Caco-2 (cell line): Measurements from ENCODE around the gene MCHR1. TPM values are rescaled to one million over a fixed set of nuclear protein-coding genes. Genes with fewer than 3 reads are reported as not detected.

Experiments used
- BruUV-seq: library from RNA; stranded (reverse); fragments of 400-500 nt; replicated peaks from 2 replicates; lab custom pipeline; 2021; lab: Mats Ljungman, UMichigan
- CTCF ChIA-PET: fragments of 300-600 bp; sonication (Branson Sonifier 250); formaldehyde crosslinking; loops from one replicate; lab custom pipeline; 2022; ENCODE audit warnings: antibody characterized with exemption; lab: Charles Lee
- POLR2A ChIA-PET: fragments of 300-600 bp; sonication (Branson Sonifier 250); formaldehyde crosslinking; loops from one replicate; lab custom pipeline; 2022; ENCODE audit warnings: antibody characterized with exemption; lab: Charles Lee
- DNase-seq, 2 experiments: peaks; one replicate each; pipeline versions ENCODE4 v3.0.0 to v3.0.0-alpha.2; 2020 to 2022
- H3K27me3 ChIP-seq: replicated peaks from 2 replicates; pipeline ENCODE4 v1.6.0; 2011; ENCODE audit warnings: low read length; ENCODE audit not compliant: control insufficient read depth, insufficient read depth
- H3K36me3 ChIP-seq: 2 replicates; pipeline ENCODE4 v1.5.1; 2011; ENCODE audit warnings: low read length; ENCODE audit not compliant: control insufficient read depth, insufficient read depth
- H3K4me1 ChIP-seq: fragments of 250-450 bp; sonication (Bioruptor Pico); 2 replicates; pipeline ENCODE4 v1.5.1; 2020; ENCODE audit warnings: mild to moderate bottlenecking
- H3K4me3 ChIP-seq: 2 replicates; pipeline ENCODE4 v1.5.1; 2011; ENCODE audit warnings: low read depth, mild to moderate bottlenecking, control low read depth, low read length
- H3K9me3 ChIP-seq: fragments of 250-450 bp; sonication (Bioruptor Pico); 2 replicates; pipeline ENCODE4 v1.5.1; 2020; ENCODE audit warnings: mild to moderate bottlenecking, moderate library complexity
- H3K27ac Mint-ChIP-seq: one replicate; pipeline ENCODE4 v1.8.0; 2022; ENCODE audit warnings: mixed read lengths; ENCODE audit not compliant: unreplicated experiment
- H3K27me3 Mint-ChIP-seq: one replicate; pipeline ENCODE4 v1.8.0; 2022; ENCODE audit warnings: mixed read lengths; ENCODE audit not compliant: insufficient read depth, unreplicated experiment
- H3K36me3 Mint-ChIP-seq: one replicate; pipeline ENCODE4 v1.8.0; 2022; ENCODE audit warnings: mild to moderate bottlenecking, mixed read lengths; ENCODE audit not compliant: insufficient read depth, unreplicated experiment
- H3K4me1 Mint-ChIP-seq: one replicate; pipeline ENCODE4 v1.8.0; 2022; ENCODE audit warnings: low read depth, mixed read lengths; ENCODE audit not compliant: unreplicated experiment
- H3K4me3 Mint-ChIP-seq: one replicate; pipeline ENCODE4 v1.8.0; 2022; ENCODE audit warnings: mild to moderate bottlenecking, moderate library complexity, mixed read lengths; ENCODE audit not compliant: unreplicated experiment
- H3K9me3 Mint-ChIP-seq: one replicate; pipeline ENCODE4 v1.8.0; 2022; ENCODE audit warnings: mixed read lengths; ENCODE audit not compliant: unreplicated experiment
- CTCF ChIP-seq, 2 experiments: fragments of 200-600 bp in 1 of 2; IDR thresholded peaks; 1 replicate in 1 of 2; 2 replicates in 1 of 2; pipeline versions ENCODE4 v1.5.1 to v1.8.0; 2011 to 2022; ENCODE audit warnings: antibody characterized with exemption in 1 of 2, control low read depth in 1 of 2, inconsistent platforms in 1 of 2, low read depth in 1 of 2, low read length in 1 of 2, mild to moderate bottlenecking in 1 of 2, moderate library complexity in 1 of 2; ENCODE audit not compliant: insufficient read depth in 1 of 2, severe bottlenecking in 1 of 2, unreplicated experiment in 1 of 2
- intact Hi-C: fragments of 100-400 bp; cut with micrococcal nuclease; formaldehyde crosslinking; loops from one replicate; pipeline ENCODE4 v1.10.0; 2022; ENCODE audit not compliant: unreplicated experiment
- total RNA-seq: library from RNA; stranded (reverse); gene quantifications from 2 replicates; pipeline ENCODE4 v1.2.3, GENCODE V29; 2022

Gene MCHR1
- total RNA-seq, 1 experiment from 2014 or later = not detected

- POLR2A ChIA-PET = no interaction called here
- no peak for DNase-seq
- Mint-ChIP-seq H3K36me3 (peaks cover 6% of the 10 kb centered on the region), H3K27ac (no peak overlapping the region), H3K27me3 (no peaks in the 10 kb centered on the region), H3K4me1 (peaks cover 12% of the 10 kb centered on the region), H3K4me3 (no peak overlapping the region), H3K9me3 (no peaks in the 10 kb centered on the region)
- no TSS peak for BruUV-seq
- intact Hi-C loops = no loop called here
- CTCF ChIA-PET = interaction anchor here (0.6 to 3.0 kb wide), 2 partner anchors 30 to 79 kb away, joined by 5 to 55 read pairs; no protein-coding TSS in a partner anchor
- Histone ChIP-seq H3K27me3 (no peaks in the 10 kb centered on the region), H3K9me3 (no peaks in the 10 kb centered on the region), H3K4me1 (no peaks in the 10 kb centered on the region), H3K36me3 (no peaks in the 10 kb centered on the region), H3K4me3 (no peak overlapping the region)
- no peak for TF ChIP-seq CTCF (IDR thresholded peaks at IDR 0.05; ENCODE audit: insufficient read depth in 1 of 2, low read depth in 1 of 2, low read length in 1 of 2, severe bottlenecking in 1 of 2, unreplicated experiment in 1 of 2)
These were observed 2.2 kb downstream of the MCHR1 start for GRCh38 chr22:40681451-40681850.

DNA sequence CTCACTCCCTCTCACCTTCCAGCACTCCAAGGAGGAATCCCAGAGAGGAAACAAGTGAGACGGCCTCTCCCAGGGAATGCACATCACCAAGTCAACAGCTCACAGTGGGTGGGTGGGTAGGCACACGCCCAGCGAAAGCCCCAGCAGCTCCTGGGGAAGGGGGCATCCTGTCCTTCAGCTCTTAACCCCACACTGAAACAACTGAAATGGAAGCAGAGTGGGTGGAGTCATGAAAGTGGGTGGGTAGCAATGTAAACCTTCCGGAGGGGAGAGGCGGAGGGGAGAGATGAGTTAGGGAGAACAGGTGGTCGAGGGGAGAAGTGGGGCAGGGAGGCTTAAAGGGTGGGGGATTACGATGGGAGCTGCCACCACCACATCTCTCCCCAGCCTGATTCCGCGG, 5.4 kb downstream of the MCHR1 start:
- ChIA-PET POLR2A (no interaction called here), CTCF (no interaction called here)
- Histone ChIP-seq H3K9me3 (no peaks in the 10 kb centered on the region), H3K27me3 (no peaks in the 10 kb centered on the region), H3K4me1 (no peaks in the 10 kb centered on the region), H3K36me3 (no peaks in the 10 kb centered on the region), H3K4me3 (no peak overlapping the region)
- H3K36me3 Mint-ChIP-seq = no peaks in the 10 kb centered on the region
- no peak overlapping the region for H3K27ac Mint-ChIP-seq
- DNase-seq = no peak
- BruUV-seq = no TSS peak
- no peak for TF ChIP-seq CTCF (IDR thresholded peaks at IDR 0.05; ENCODE audit: insufficient read depth in 1 of 2, low read depth in 1 of 2, low read length in 1 of 2, severe bottlenecking in 1 of 2, unreplicated experiment in 1 of 2)
- peaks cover 12% of the 10 kb centered on the region for H3K4me1 Mint-ChIP-seq
- H3K27me3 Mint-ChIP-seq = no peaks in the 10 kb centered on the region
- intact Hi-C loops = no loop called here
- H3K9me3 Mint-ChIP-seq = no peaks in the 10 kb centered on the region
- no peak overlapping the region for H3K4me3 Mint-ChIP-seq

GRCh38 chr22:40685406-40685805, 6.1 kb downstream of the MCHR1 start:
- no peak for TF ChIP-seq CTCF (IDR thresholded peaks at IDR 0.05; ENCODE audit: insufficient read depth in 1 of 2, low read depth in 1 of 2, low read length in 1 of 2, severe bottlenecking in 1 of 2, unreplicated experiment in 1 of 2)
- Mint-ChIP-seq H3K9me3 (no peaks in the 10 kb centered on the region), H3K27ac (no peak overlapping the region), H3K36me3 (no peaks in the 10 kb centered on the region), H3K4me1 (peaks cover 12% of the 10 kb centered on the region), H3K4me3 (no peak overlapping the region), H3K27me3 (no peaks in the 10 kb centered on the region)
- Histone ChIP-seq H3K27me3 (no peaks in the 10 kb centered on the region), H3K4me1 (no peaks in the 10 kb centered on the region), H3K4me3 (no peak overlapping the region), H3K9me3 (no peaks in the 10 kb centered on the region), H3K36me3 (no peaks in the 10 kb centered on the region)
- ChIA-PET CTCF (no interaction called here), POLR2A (no interaction called here)
- intact Hi-C loops = no loop called here
- no TSS peak for BruUV-seq
- no peak for DNase-seq
